ENCODE measurements around the gene CHST15. TPM values are rescaled to one million over a fixed set of nuclear protein-coding genes. Genes with fewer than 3 reads are reported as not detected.

CHST15 gene
- polyA plus RNA-seq, 1 experiment = 6.2 TPM

DNA sequence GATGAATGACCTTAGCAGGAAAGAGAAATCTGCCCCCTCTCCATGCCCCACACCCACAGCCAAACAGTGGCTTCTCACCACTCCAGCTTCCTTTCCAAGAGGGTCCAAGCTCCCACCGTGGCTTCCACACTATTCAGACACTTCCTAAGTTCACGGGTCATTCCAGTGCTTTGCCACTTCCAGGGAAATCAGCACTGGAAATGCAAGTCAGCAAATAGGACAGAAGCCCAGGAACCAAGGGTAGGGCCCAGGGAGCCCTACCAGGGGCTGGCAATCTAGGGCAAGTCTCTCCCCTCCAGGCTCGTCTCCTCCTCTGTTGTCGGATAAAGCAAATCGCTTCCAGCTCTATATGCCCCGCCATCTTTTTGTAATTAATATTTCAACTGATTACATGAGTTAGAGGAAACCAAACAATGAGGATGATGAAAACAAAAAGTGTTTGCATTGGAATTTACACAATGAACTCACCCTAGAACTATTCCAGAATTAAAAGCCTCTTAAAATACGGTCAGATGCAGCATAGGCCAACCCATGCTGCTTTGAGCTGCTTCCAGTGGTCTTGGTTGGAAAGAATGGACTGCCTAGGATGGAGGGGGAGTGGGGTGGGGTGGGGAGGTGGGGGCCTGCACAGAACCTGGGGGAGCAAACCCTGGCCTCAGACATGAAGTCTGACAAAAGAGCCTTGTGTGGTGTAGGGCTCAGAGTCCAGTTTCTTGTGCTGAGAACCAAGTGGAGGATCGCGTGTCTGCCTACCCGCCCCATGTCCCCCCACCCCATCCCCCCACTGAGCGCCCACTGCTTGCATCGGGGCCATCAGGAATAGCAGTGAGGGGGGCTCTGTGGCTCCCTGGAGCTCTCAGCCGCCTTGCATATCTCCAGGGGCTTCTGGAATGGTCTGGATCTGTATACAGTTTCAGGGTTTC is 127.2 kb downstream of the CHST15 start:
- POLR2A ChIA-PET = no interaction called here
- no peaks in the 10 kb centered on the region for H3K36me3 ChIP-seq (ENCODE audit: control insufficient read depth, insufficient read depth, low read length)
- H3K4me3 ChIP-seq (ENCODE audit: low read depth, low read length) = no peak overlapping the region
- CTCF ChIA-PET = interaction anchor here (0.7 to 9.9 kb wide), 15 partner anchors 10 to 923 kb away, joined by 3 to 179 read pairs (median 3); no protein-coding TSS in a partner anchor
- TF ChIP-seq CTCF (IDR thresholded peaks at IDR 0.05; ENCODE audit: insufficient read depth, low read depth, low read length) = no peak
- peaks cover 9% of the 10 kb centered on the region for H3K27me3 ChIP-seq (ENCODE audit: control insufficient read depth, insufficient read depth, low read length)
- no peak for DNase-seq (ENCODE audit: low read depth)

GRCh38 chr10:123964953-123965352 is 128.4 kb downstream of the CHST15 start:
- CTCF ChIA-PET = interaction anchor here (0.9 to 9.9 kb wide), 5 partner anchors 9 to 383 kb away, joined by 3 to 179 read pairs (median 3); no protein-coding TSS in a partner anchor

DNA sequence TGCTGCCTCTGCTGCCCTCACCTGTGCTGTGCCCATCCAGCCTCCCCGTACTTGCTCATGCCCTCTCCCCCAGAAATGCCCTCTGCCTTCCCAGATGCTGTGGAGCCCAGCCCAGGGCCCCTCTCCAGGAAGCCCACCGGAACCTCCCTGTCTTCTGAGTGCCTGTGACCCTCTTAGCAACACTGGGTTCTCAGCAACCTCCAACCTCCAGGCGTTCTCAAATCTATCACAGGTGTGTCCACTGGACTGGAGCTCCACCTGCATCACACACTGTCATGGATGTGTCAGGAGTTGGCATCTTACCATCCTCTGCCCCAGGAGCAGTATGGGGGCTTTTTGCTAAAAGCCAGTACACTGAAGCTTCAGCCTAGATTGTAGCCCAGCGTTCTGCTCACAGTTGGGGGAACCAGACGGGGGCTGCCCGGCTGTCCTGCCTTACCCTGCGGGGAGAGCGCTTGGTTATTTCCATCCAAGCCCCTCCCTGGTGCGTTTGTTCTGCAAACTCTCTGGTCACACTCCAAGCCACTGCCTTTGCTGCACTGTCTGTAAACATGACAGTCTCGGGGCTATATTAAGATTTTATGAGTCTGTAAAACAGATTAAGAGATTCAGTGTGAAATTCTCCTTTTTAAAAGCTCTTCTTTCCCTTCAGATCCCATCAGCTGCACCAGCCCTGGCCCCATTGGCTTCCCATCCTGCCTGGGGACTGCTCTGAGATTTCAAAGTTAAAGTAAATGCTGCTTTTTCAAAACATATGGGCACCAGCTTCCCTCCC is 130.5 kb downstream of the CHST15 start:
- no peak for DNase-seq (ENCODE audit: low read depth)
- TF ChIP-seq CTCF (IDR thresholded peaks at IDR 0.05; ENCODE audit: insufficient read depth, low read depth, low read length) = no peak
- no peaks in the 10 kb centered on the region for H3K36me3 ChIP-seq (ENCODE audit: control insufficient read depth, insufficient read depth, low read length)
- ChIA-PET CTCF (interaction anchor here (1.1 to 9.9 kb wide), 3 partner anchors 26 to 390 kb away, joined by 3 to 179 read pairs (median 3); no protein-coding TSS in a partner anchor), POLR2A (no interaction called here)
- peaks cover 1% of the 10 kb centered on the region for H3K27me3 ChIP-seq (ENCODE audit: control insufficient read depth, insufficient read depth, low read length)
- no peak overlapping the region for H3K4me3 ChIP-seq (ENCODE audit: low read depth, low read length)

More at GRCh38 chr10:123964953-123965352, 128.4 kb downstream of the CHST15 start:
- DNase-seq (ENCODE audit: low read depth) = no peak
- POLR2A ChIA-PET = no interaction called here
- Histone ChIP-seq H3K27me3 (ENCODE audit: control insufficient read depth, insufficient read depth, low read length) (peaks cover 6% of the 10 kb centered on the region), H3K4me3 (ENCODE audit: low read depth, low read length) (no peak overlapping the region), H3K36me3 (ENCODE audit: control insufficient read depth, insufficient read depth, low read length) (no peaks in the 10 kb centered on the region)
- no peak for TF ChIP-seq CTCF (IDR thresholded peaks at IDR 0.05; ENCODE audit: insufficient read depth, low read depth, low read length)

DNA sequence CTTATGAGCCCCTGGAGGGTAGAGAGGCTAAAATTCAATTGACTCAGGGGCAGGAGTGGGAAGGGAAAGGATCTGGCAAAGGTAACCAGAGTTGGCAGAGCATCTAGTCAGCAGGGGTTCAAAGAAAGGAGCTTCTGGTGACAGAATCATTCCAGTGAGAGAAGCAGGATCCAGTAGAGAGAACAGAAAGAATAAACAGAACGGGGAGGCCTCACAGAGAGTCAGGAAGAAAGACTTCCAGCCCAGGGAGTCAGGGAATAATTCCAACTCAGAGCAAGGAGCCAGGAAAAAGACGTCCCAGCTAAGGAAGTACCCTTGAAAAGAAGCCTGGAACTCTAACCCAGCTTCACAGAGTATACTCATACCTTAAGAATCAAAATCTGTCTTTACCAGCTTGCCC is 135.2 kb downstream of the CHST15 start:
- H3K4me3 ChIP-seq (ENCODE audit: low read depth, low read length) = no peak overlapping the region
- H3K36me3 ChIP-seq (ENCODE audit: control insufficient read depth, insufficient read depth, low read length) = no peaks in the 10 kb centered on the region
- POLR2A ChIA-PET = no interaction called here
- no peak for TF ChIP-seq CTCF (IDR thresholded peaks at IDR 0.05; ENCODE audit: insufficient read depth, low read depth, low read length)
- H3K27me3 ChIP-seq (ENCODE audit: control insufficient read depth, insufficient read depth, low read length) = peaks cover 1% of the 10 kb centered on the region
- CTCF ChIA-PET = interaction anchor here (1.4 kb wide), 1 partner anchor 431 kb away, joined by 3 read pairs; no protein-coding TSS in a partner anchor
- DNase-seq (ENCODE audit: low read depth) = no peak

Other genes with a start within 250 kb of the CHST15 start
- 13.9 and 14.4 TPM in 2 replicates for gene CPXM2, start 201.8 kb downstream of the CHST15 start, polyA plus RNA-seq (2011; rRNA removed)

All from BJ (cell line).